ENCODE measurements around the gene PDE1C.

PDE1C gene

GRCh38 chr7:31705377-31705776 lies 364.8 kb downstream of the PDE1C start:
- Histone ChIP-seq H3K36me3 (ENCODE audit: control insufficient read depth in 4 of 4, insufficient read depth in 4 of 4, low read length in 3 of 4) (no peaks in the 10 kb centered on the region), H3K27me3 (replicated peaks in 2 of 5; ENCODE audit: control insufficient read depth in 4 of 5, insufficient read depth in 5 of 5, low read length in 4 of 5) (no peaks in the 10 kb centered on the region), H3K9me3 (ENCODE audit: control extremely low read depth in 1 of 5, control insufficient read depth in 4 of 5, insufficient read depth in 2 of 5, low read depth in 1 of 5, low read length in 4 of 5) (peaks cover 0 to 2% (median 0%) of the 10 kb centered on the region in 5 experiments), H3K4me3 (ENCODE audit: control insufficient read depth in 1 of 7, extremely low read depth in 1 of 7, insufficient read depth in 4 of 7, low read depth in 2 of 7, low read length in 6 of 7) (no peak overlapping the region), H3K27ac (ENCODE audit: insufficient read depth in 1 of 2, low read depth in 1 of 2, low read length in 2 of 2, poor library complexity in 1 of 2, severe bottlenecking in 2 of 2) (no peak overlapping the region), H3K4me1 (ENCODE audit: control extremely low read depth in 1 of 4, control insufficient read depth in 4 of 4, insufficient read depth in 4 of 4, low read length in 3 of 4) (no peaks in the 10 kb centered on the region)
- WGBS (ENCODE audit: insufficient coverage), result 100% methylated on average over 2 of the region's 3 CpGs
- POLR2A ChIA-PET, result no interaction called here
- DNase-seq, result no peak
- CTCF ChIA-PET, result interaction anchor here (0.5 kb wide), 1 partner anchor 36 kb away, joined by 3 read pairs; no protein-coding TSS in a partner anchor

GRCh38 chr7:31702354-31702753 lies 367.9 kb downstream of the PDE1C start:
- Histone ChIP-seq H3K36me3 (ENCODE audit: control insufficient read depth in 4 of 4, insufficient read depth in 4 of 4, low read length in 3 of 4) (no peaks in the 10 kb centered on the region), H3K4me1 (ENCODE audit: control extremely low read depth in 1 of 4, control insufficient read depth in 4 of 4, insufficient read depth in 4 of 4, low read length in 3 of 4) (no peaks in the 10 kb centered on the region), H3K4me3 (ENCODE audit: control insufficient read depth in 1 of 7, extremely low read depth in 1 of 7, insufficient read depth in 4 of 7, low read depth in 2 of 7, low read length in 6 of 7) (no peak overlapping the region), H3K27ac (ENCODE audit: insufficient read depth in 1 of 2, low read depth in 1 of 2, low read length in 2 of 2, poor library complexity in 1 of 2, severe bottlenecking in 2 of 2) (no peak overlapping the region), H3K27me3 (replicated peaks in 2 of 5; ENCODE audit: control insufficient read depth in 4 of 5, insufficient read depth in 5 of 5, low read length in 4 of 5) (peaks cover 0 to 2% (median 0%) of the 10 kb centered on the region in 5 experiments), H3K9me3 (ENCODE audit: control extremely low read depth in 1 of 5, control insufficient read depth in 4 of 5, insufficient read depth in 2 of 5, low read depth in 1 of 5, low read length in 4 of 5) (peaks cover 0 to 2% (median 0%) of the 10 kb centered on the region in 5 experiments)
- ChIA-PET CTCF (no interaction called here), POLR2A (no interaction called here)
- no peak for DNase-seq
- 100% methylated on average over 2 of the region's 3 CpGs for WGBS (ENCODE audit: insufficient coverage)
